ENCODE measurements around the gene CPED1.

Gene CPED1

GRCh38 chr7:121331574-121331973, 343.1 kb downstream of the CPED1 start:
- no peak for DNase-seq

- DNase-seq = no peak
Measured at GRCh38 chr7:121334376-121334775, 345.9 kb downstream of the CPED1 start.

- DNase-seq = no peak
Measured at GRCh38 chr7:121334875-121335648, 346.6 kb downstream of the CPED1 start.

- no peak for DNase-seq
Measured at GRCh38 chr7:121336579-121336978, 348.1 kb downstream of the CPED1 start.

GRCh38 chr7:121337398-121337797, 348.9 kb downstream of the CPED1 start:
- DNase-seq = no peak

GRCh38 chr7:121339082-121339481, 350.6 kb downstream of the CPED1 start:
- DNase-seq = no peak

GRCh38 chr7:121341933-121342332, 353.4 kb downstream of the CPED1 start:
- DNase-seq = no peak

GRCh38 chr7:121342631-121343030, 354.1 kb downstream of the CPED1 start:
- no peak for DNase-seq

- no peak for DNase-seq
Measured at GRCh38 chr7:121343302-121343701, 354.8 kb downstream of the CPED1 start.

- DNase-seq = no peak
Measured at GRCh38 chr7:121344093-121344492, 355.6 kb downstream of the CPED1 start.

GRCh38 chr7:121344497-121344896, 356.0 kb downstream of the CPED1 start:
- DNase-seq = no peak
